PC-3 (cell line): Measurements from ENCODE around the gene RPL29.
A peak's percentile ranks its signal among the peaks of the same experiment; 100 is the strongest.

ENCODE experiments used
- CTCF ChIP-seq: fragments of 300-600 bp; sonication (generic); conservative IDR thresholded peaks from 2 replicates; pipeline ENCODE4 v1.5.1; 2017; ENCODE audit warnings: antibody characterized with exemption, low read depth, mild to moderate bottlenecking, low read length
- EZH2 ChIP-seq: fragments of 300-600 bp; sonication (generic); IDR thresholded peaks from one replicate; pipeline ENCODE4 v1.6.1; 2017; ENCODE audit warnings: antibody characterized with exemption, mild to moderate bottlenecking, low read length; ENCODE audit not compliant: unreplicated experiment

- peak; percentile 29; the same call in 1 of the 2 replicates for TF ChIP-seq CTCF
- TF ChIP-seq EZH2: no peak
Measured at GRCh38 chr3:51975852-51976549, 19.7 kb downstream of the RPL29 start.
